Stimulated activated CD4-positive, alpha-beta T cell treated with anti-CD3 and anti-CD28 coated beads, Interleukin-1b, Interleukin-23, amount 100 ng/mL, for 1 hour (primary cell): Measurements from ENCODE around the gene SH3GL3.

ENCODE experiments used
- DNase-seq, 2 donors: peaks; one replicate each; pipeline ENCODE4 v3.0.0-alpha.2; 2020; ENCODE audit warnings: low read depth in 2 of 2

The SH3GL3 gene

GRCh38 chr15:83565553-83566159 is 118.5 kb downstream of the SH3GL3 start:
- no peak for DNase-seq

- DNase-seq: no peak
Measured at GRCh38 chr15:83567318-83567717, 120.2 kb downstream of the SH3GL3 start.

GRCh38 chr15:83569341-83569740 is 122.2 kb downstream of the SH3GL3 start:
- no peak for DNase-seq

GRCh38 chr15:83570756-83571155 is 123.6 kb downstream of the SH3GL3 start:
- no peak for DNase-seq

- no peak for DNase-seq
Measured at GRCh38 chr15:83571820-83572707, 124.9 kb downstream of the SH3GL3 start.

- no peak for DNase-seq
Measured at GRCh38 chr15:83574345-83574744, 127.2 kb downstream of the SH3GL3 start.

GRCh38 chr15:83578691-83579090 is 131.6 kb downstream of the SH3GL3 start:
- DNase-seq: no peak

GRCh38 chr15:83581381-83581780 is 134.2 kb downstream of the SH3GL3 start:
- no peak for DNase-seq

- no peak for DNase-seq
Measured at GRCh38 chr15:83582381-83582780, 135.2 kb downstream of the SH3GL3 start.

- DNase-seq: no peak
Measured at GRCh38 chr15:83585601-83586335, 138.6 kb downstream of the SH3GL3 start.

- no peak for DNase-seq
Measured at GRCh38 chr15:83587091-83587490, 139.9 kb downstream of the SH3GL3 start.

GRCh38 chr15:83588441-83588840 is 141.3 kb downstream of the SH3GL3 start:
- no peak for DNase-seq

GRCh38 chr15:83592370-83593040 is 145.4 kb downstream of the SH3GL3 start:
- no peak for DNase-seq

GRCh38 chr15:83595191-83595590 is 148.1 kb downstream of the SH3GL3 start:
- DNase-seq: no peak

- DNase-seq: no peak
Measured at GRCh38 chr15:83598031-83598430, 150.9 kb downstream of the SH3GL3 start.

GRCh38 chr15:83602021-83602420 is 154.9 kb downstream of the SH3GL3 start:
- no peak for DNase-seq

GRCh38 chr15:83604549-83604948 is 157.4 kb downstream of the SH3GL3 start:
- DNase-seq: no peak

GRCh38 chr15:83605111-83605945 is 158.2 kb downstream of the SH3GL3 start:
- no peak for DNase-seq

GRCh38 chr15:83610132-83610531 is 163.0 kb downstream of the SH3GL3 start:
- DNase-seq: no peak

- no peak for DNase-seq
Measured at GRCh38 chr15:83610901-83611685, 164.0 kb downstream of the SH3GL3 start.
